Activated CD4-positive, alpha-beta T cell treated with anti-CD3 and anti-CD28 coated beads, Interleukin-2, amount 10 ng/mL, durations not matched to agents 7 days and 5 days (primary cell): Measurements from ENCODE around the gene ESAM. TPM values are rescaled to one million over a fixed set of nuclear protein-coding genes. Genes with fewer than 3 reads are reported as not detected.

ENCODE experiments used
- CTCF ChIA-PET: fragments of 350-600 bp; sonication (Branson Sonifier 250); formaldehyde crosslinking; loops from one replicate; lab custom pipeline; 2021; ENCODE audit warnings: antibody characterized with exemption; lab: Charles Lee
- POLR2A ChIA-PET: fragments of 350-600 bp; sonication (Branson Sonifier 250); formaldehyde crosslinking; loops from one replicate; lab custom pipeline; 2021; ENCODE audit warnings: antibody characterized with exemption; lab: Charles Lee
- DNase-seq: peaks from one replicate; pipeline ENCODE4 v3.0.0-alpha.2; 2020
- H3K27ac Mint-ChIP-seq: one replicate; pipeline ENCODE4 v1.8.0; 2021; ENCODE audit warnings: mild to moderate bottlenecking, moderate library complexity, mixed read lengths
- H3K27me3 Mint-ChIP-seq: one replicate; pipeline ENCODE4 v1.8.0; 2021; ENCODE audit warnings: mixed read lengths
- H3K36me3 Mint-ChIP-seq: one replicate; pipeline ENCODE4 v1.8.0; 2021; ENCODE audit warnings: low read depth, mixed read lengths
- H3K4me1 Mint-ChIP-seq: one replicate; pipeline ENCODE4 v1.8.0; 2021; ENCODE audit warnings: mixed read lengths
- H3K4me3 Mint-ChIP-seq: one replicate; pipeline ENCODE4 v1.8.0; 2021; ENCODE audit warnings: mild to moderate bottlenecking, moderate library complexity, mixed read lengths
- H3K9me3 Mint-ChIP-seq: one replicate; pipeline ENCODE4 v1.8.0; 2021; ENCODE audit warnings: mixed read lengths
- total RNA-seq, 2 experiments: library from RNA; stranded (reverse); gene quantifications; one replicate each; pipeline ENCODE4 v1.2.3, GENCODE V29; 2021

ESAM gene
- total RNA-seq, 2 experiments from 2014 or later, result 0.19 to 0.45 TPM

- Mint-ChIP-seq H3K4me1 (peaks cover 37% of the 10 kb centered on the region), H3K4me3 (peak overlapping the region; percentile 85), H3K9me3 (no peaks in the 10 kb centered on the region), H3K36me3 (no peaks in the 10 kb centered on the region), H3K27me3 (peaks cover 2% of the 10 kb centered on the region), H3K27ac (peak overlapping the region; percentile 82)
- CTCF ChIA-PET, result interaction anchor here (0.8 to 3.1 kb wide), 12 partner anchors 8 to 53 kb away, joined by 3 to 21 read pairs (median 6); partner anchors contain the start of genes MSANTD2 and NRGN
- no peak for DNase-seq
- POLR2A ChIA-PET, result no interaction called here
Measured at GRCh38 chr11:124747406-124748099, 14.5 kb downstream of the ESAM start.

- H3K4me3 Mint-ChIP-seq, result peak overlapping the region; percentile 85
- H3K9me3 Mint-ChIP-seq, result no peaks in the 10 kb centered on the region
- ChIA-PET CTCF (interaction anchor here (0.6 to 3.1 kb wide), 25 partner anchors 8 to 396 kb away, joined by 3 to 21 read pairs (median 4); partner anchors contain the start of gene MSANTD2), POLR2A (interaction anchor here (0.6 kb wide), 1 partner anchor 60 kb away, joined by 3 read pairs; no protein-coding TSS in a partner anchor)
- no peaks in the 10 kb centered on the region for H3K36me3 Mint-ChIP-seq
- peak overlapping the region; percentile 92 for H3K27ac Mint-ChIP-seq
- H3K4me1 Mint-ChIP-seq, result peaks cover 38% of the 10 kb centered on the region
- H3K27me3 Mint-ChIP-seq, result peaks cover 7% of the 10 kb centered on the region
- peak; percentile 79 for DNase-seq
Measured at GRCh38 chr11:124746621-124747243, 15.4 kb downstream of the ESAM start.

- Mint-ChIP-seq H3K27ac (peak overlapping the region; percentile 92), H3K27me3 (peaks cover 13% of the 10 kb centered on the region), H3K4me3 (peak overlapping the region; percentile 85), H3K4me1 (peaks cover 40% of the 10 kb centered on the region), H3K36me3 (no peaks in the 10 kb centered on the region), H3K9me3 (no peaks in the 10 kb centered on the region)
- peak; percentile 38 for DNase-seq
- ChIA-PET CTCF (interaction anchor here (0.7 to 3.1 kb wide), 27 partner anchors 9 to 396 kb away, joined by 3 to 21 read pairs (median 4); partner anchors contain the start of genes MSANTD2 and TBRG1), POLR2A (interaction anchor here (0.6 kb wide), 1 partner anchor 61 kb away, joined by 3 read pairs; no protein-coding TSS in a partner anchor)
Measured at GRCh38 chr11:124745835-124746620, 16.1 kb downstream of the ESAM start.

GRCh38 chr11:124745270-124745834, 16.7 kb downstream of the ESAM start:
- POLR2A ChIA-PET, result no interaction called here
- no peaks in the 10 kb centered on the region for H3K36me3 Mint-ChIP-seq

GRCh38 chr11:124743050-124743449, 19.0 kb downstream of the ESAM start:
- Mint-ChIP-seq H3K36me3 (no peaks in the 10 kb centered on the region), H3K27me3 (peaks cover 18% of the 10 kb centered on the region), H3K4me3 (no peak overlapping the region), H3K27ac (no peak overlapping the region), H3K9me3 (no peaks in the 10 kb centered on the region), H3K4me1 (peaks cover 28% of the 10 kb centered on the region)
- DNase-seq, result no peak
- POLR2A ChIA-PET, result no interaction called here
- CTCF ChIA-PET, result interaction anchor here (0.5 to 2.4 kb wide), 3 partner anchors 12 to 20 kb away, joined by 3 to 7 read pairs (median 6); no protein-coding TSS in a partner anchor

More at GRCh38 chr11:124745270-124745834, 16.7 kb downstream of the ESAM start:
- CTCF ChIA-PET, result interaction anchor here (0.7 to 3.1 kb wide), 14 partner anchors 8 to 397 kb away, joined by 3 to 21 read pairs (median 4); partner anchors contain the start of genes MSANTD2 and TBRG1
- Mint-ChIP-seq H3K9me3 (no peaks in the 10 kb centered on the region), H3K4me1 (peaks cover 44% of the 10 kb centered on the region), H3K27ac (no peak overlapping the region), H3K4me3 (peak overlapping the region; percentile 85), H3K27me3 (peaks cover 13% of the 10 kb centered on the region)
- no peak for DNase-seq

GRCh38 chr11:124742555-124742954, 19.5 kb downstream of the ESAM start:
- Mint-ChIP-seq H3K9me3 (no peaks in the 10 kb centered on the region), H3K36me3 (no peaks in the 10 kb centered on the region)
- CTCF ChIA-PET, result interaction anchor here (0.5 to 2.4 kb wide), 3 partner anchors 12 to 21 kb away, joined by 3 to 7 read pairs (median 6); no protein-coding TSS in a partner anchor

GRCh38 chr11:124740277-124740882, 21.7 kb downstream of the ESAM start:
- peaks cover 18% of the 10 kb centered on the region for H3K27me3 Mint-ChIP-seq
- ChIA-PET POLR2A (no interaction called here), CTCF (interaction anchor here (1.0 to 2.1 kb wide), 7 partner anchors 8 to 214 kb away, joined by 3 to 5 read pairs (median 3); partner anchors contain the start of gene CCDC15)
- no peaks in the 10 kb centered on the region for H3K36me3 Mint-ChIP-seq
- H3K27ac Mint-ChIP-seq, result peak overlapping the region; percentile 58
- no peaks in the 10 kb centered on the region for H3K9me3 Mint-ChIP-seq
- H3K4me1 Mint-ChIP-seq, result peaks cover 22% of the 10 kb centered on the region
- H3K4me3 Mint-ChIP-seq, result peak overlapping the region; percentile 76
- DNase-seq, result peak; percentile 51

More at GRCh38 chr11:124742555-124742954, 19.5 kb downstream of the ESAM start:
- peaks cover 18% of the 10 kb centered on the region for H3K27me3 Mint-ChIP-seq
- POLR2A ChIA-PET, result no interaction called here
- no peak for DNase-seq
- peaks cover 28% of the 10 kb centered on the region for H3K4me1 Mint-ChIP-seq
- no peak overlapping the region for H3K27ac Mint-ChIP-seq
- H3K4me3 Mint-ChIP-seq, result no peak overlapping the region

- POLR2A ChIA-PET, result no interaction called here
- H3K27ac Mint-ChIP-seq, result peak within 1 kb of the TSS; percentile 58
Measured at GRCh38 chr11:124739479-124740276, 22.4 kb downstream of the ESAM start, which contains the start of gene NRGN. Gene NRGN, plus strand, starts transcription at chr11:124739942. Its CDS starts 143 bp downstream, at chr11:124740085.

GRCh38 chr11:124738713-124739478, 23.2 kb downstream of the ESAM start:
- H3K9me3 Mint-ChIP-seq, result no peaks in the 10 kb centered on the region
- H3K4me3 Mint-ChIP-seq, result peak overlapping the region; percentile 76
- no peaks in the 10 kb centered on the region for H3K36me3 Mint-ChIP-seq
- H3K4me1 Mint-ChIP-seq, result peaks cover 18% of the 10 kb centered on the region
- CTCF ChIA-PET, result interaction anchor here (0.9 to 1.4 kb wide), 3 partner anchors 9 kb away, joined by 3 to 6 read pairs (median 3); no protein-coding TSS in a partner anchor
- no peak overlapping the region for H3K27ac Mint-ChIP-seq
- POLR2A ChIA-PET, result no interaction called here
- no peak for DNase-seq
- H3K27me3 Mint-ChIP-seq, result peaks cover 21% of the 10 kb centered on the region

More at GRCh38 chr11:124739479-124740276, 22.4 kb downstream of the ESAM start, which contains the start of gene NRGN:
- DNase-seq, result peak; percentile 86
- Mint-ChIP-seq H3K9me3 (no peaks in the 10 kb centered on the region), H3K4me1 (peaks cover 18% of the 10 kb centered on the region), H3K27me3 (peaks cover 18% of the 10 kb centered on the region), H3K36me3 (no peaks in the 10 kb centered on the region), H3K4me3 (peak within 1 kb of the TSS; percentile 76)
- CTCF ChIA-PET, result interaction anchor here (0.9 to 2.1 kb wide), 6 partner anchors 9 to 137 kb away, joined by 3 to 5 read pairs (median 3); no protein-coding TSS in a partner anchor

- ChIA-PET CTCF (interaction anchor here (1.0 to 1.8 kb wide), 2 partner anchors 8 to 10 kb away, joined by 6 to 8 read pairs; no protein-coding TSS in a partner anchor), POLR2A (no interaction called here)
- DNase-seq, result no peak
- Mint-ChIP-seq H3K4me3 (no peak overlapping the region), H3K4me1 (peaks cover 18% of the 10 kb centered on the region), H3K36me3 (no peaks in the 10 kb centered on the region), H3K27me3 (peaks cover 21% of the 10 kb centered on the region), H3K27ac (no peak overlapping the region), H3K9me3 (no peaks in the 10 kb centered on the region)
Measured at GRCh38 chr11:124737638-124738305, 24.3 kb downstream of the ESAM start.
